ENCODE measurements around the gene KRCC1.
A peak's percentile ranks its signal among the peaks of the same experiment; 100 is the strongest.

KRCC1 gene

DNA sequence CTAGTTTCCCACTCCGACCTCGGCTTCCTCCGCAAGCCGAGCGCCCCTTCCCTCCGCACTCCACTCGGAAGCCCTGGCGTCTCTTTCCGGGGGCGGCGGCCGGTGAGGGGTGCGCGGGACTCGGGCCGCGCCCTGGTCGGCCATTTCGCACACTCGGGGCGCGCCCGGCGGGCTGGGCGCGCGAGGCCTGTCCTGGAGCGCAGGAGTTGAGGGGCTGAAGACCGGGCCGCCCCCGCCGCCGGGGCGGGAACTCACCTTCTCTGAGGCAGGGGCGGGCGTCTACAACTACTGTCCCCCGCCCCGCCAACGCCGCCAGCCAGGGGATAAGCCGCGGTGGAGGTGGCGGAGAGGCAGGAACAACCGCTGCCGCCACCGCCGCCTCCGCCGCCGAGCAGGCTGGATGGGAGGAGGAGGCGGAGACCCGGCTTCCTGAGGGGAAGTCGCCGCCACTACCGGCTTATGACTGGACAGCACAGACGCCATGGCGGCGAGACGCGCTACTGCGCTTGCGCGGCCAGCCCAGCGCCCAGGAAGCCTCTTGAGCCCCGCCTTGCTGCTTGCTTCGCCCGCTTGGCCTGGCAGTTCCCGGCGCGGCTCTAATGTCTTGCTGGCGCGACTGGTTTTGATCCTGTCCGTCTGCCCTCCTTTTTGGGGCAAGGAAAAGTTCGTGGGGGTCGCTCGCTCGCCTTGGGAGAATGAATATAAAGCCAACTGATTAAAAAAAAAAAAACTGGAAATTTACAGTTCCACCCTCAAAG is at the start of gene KRCC1:
TSS of gene KRCC1 (minus strand) at position 413 of the 758 bp plus-strand sequence. CDS start 27,220 bp downstream, outside the sequence.
- peak; percentile 97 for DNase-seq

DNA sequence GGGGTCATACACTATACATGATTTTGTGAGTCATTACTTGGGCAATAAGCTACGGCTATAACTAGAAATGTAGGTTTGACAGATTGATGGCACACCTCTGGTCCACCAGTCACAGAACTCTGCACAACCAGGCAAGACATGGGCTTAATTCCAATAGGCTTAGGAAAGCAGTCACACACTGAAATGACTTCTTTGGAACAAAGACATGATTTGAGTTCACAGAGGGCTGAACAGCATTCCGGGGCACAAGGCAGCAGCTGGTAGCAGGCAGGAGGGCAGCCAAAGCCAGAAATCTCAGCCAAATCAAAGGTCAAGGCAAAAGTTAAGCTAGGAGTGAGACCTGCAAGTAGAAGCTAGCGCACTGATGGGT is 44.9 kb upstream of the KRCC1 start:
- DNase-seq, result no peak

DNA sequence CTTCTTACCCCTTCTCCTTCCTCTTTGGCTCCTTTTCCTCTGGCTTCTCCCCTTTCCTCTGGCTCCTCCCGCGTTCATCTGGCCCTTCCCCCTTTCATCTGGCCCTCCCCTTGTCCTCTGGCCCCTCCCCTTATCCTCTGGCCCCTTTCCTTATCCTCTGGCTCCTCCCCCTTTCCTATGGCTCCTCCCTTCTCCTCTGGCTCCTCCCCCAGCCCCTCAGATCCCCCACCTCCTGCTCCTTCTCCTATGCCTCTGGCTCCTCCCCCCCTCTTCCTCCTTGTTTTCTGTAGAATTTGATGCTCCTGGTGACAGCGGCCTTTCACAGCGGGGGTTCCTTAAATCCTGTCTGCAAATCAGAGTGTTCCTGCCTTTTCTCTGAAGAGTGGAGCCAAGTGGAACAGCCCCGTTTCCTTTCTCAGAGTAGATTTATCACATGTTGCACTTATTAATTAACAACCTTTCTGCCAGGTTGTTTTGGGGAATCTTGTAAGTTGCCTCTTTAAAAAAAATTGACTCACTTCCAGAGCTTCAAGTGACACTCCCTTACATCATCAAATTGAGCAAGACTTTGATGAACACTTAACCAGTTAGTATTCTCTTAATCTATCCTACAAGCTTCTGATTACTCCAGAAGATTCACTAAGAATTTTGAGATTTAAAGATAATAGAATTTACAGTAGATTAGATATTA is 44.4 kb upstream of the KRCC1 start:
- DNase-seq, result no peak

DNA sequence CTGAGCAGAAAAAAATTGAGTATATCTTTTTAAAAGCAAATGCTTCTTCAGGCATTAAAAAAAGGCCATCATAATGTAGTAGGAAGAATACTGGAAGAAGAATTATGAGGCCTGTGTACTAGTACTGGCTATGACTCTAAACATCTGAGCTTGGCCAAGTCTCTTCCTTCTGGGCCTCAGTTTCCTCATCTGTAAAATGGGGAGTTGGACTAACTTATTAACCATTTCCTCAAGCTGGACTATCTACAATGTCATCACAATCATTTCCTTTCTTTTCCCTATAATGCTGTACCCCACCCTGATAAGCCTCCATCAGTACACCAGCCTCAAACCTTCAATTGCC is 42.9 kb upstream of the KRCC1 start:
- no peak for DNase-seq

DNA sequence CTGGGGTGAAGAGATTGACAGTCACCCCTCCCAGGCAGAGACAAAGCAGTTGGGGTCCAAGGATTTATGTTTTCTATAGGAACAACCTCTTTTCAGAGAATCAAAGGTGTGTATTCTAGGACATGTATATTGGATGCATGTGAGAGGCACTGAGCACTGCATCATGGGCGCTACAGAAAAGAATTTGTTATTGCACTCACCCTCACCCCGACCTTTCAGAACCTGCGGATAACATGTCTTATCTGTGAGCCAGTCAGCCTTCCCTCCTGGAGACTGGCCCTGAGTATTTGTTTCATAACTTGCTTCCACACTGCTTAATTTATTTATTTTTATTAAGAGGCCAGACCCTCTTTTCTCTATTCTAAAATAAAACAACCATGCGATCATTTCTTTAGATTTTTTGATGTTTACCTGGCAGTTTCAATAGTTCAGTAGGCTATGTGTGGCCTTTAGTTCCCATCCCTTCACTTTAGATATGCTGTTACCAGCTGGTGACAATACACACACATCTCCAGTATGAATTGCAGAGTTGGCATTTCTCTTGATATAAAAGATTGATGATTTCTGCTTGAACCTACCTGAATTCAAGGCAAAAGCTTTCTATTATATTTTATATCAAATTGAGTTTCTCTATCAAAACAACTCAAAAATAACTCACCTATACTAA is 42.4 kb upstream of the KRCC1 start:
- DNase-seq, result no peak

DNA sequence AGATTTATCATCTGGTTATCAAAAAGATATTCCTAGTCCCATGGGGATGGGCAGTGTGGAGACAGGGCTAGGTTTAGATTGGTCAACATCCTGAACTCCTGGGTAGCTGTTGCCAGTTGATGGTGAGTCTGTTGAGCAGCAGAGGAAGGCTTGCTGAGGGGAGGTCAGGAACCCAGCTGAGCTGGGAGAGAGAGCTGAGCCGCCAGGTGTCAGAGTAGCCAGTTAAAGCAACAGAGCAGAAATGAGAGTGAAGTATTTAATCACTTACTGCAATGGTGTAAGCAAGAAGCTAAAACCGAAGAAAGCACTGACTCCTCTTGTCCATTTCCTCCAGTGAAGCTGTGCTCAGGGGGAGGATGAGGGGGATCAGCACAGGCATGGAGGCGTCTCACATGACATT is 41.6 kb upstream of the KRCC1 start:
- no peak for DNase-seq

DNA sequence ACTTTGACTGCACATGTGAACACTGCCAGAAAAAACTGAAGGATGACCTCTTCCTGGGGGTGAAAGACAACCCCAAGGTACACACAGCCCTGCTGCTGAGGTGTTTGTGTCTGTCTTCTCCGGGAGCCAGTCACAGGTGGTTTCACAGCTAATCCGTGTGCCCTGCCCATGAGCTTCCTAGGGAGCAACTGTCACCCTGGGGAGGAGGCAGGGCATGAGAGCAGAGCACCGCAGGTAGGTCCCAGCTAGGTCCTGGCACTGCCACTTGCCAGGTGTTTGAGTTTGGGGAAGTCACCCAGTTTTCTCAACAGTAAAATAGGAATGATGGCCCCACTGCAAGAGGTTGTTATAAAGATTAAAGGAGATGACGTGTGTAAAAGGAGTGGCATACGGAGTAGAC is 41.1 kb upstream of the KRCC1 start:
- DNase-seq, result no peak

DNA sequence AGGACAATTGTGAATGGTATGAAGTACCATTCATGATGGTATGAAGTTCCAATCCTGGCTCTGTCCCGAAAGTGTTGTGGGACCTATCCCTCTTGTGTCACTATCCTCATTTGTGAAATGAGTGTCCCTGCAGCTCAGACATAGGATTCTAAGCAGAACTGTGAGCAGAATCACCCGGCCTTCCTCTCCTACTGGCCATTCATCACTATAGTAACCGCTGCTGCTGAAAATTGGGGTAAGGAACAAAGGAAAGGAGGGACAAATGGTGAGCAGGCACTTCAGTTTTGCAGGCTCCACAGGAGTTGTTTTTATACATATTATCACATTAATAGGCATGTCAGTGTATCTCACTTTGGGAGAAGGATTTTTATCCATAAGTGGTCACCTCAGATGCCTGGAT is 39.4 kb upstream of the KRCC1 start:
- no peak for DNase-seq

DNA sequence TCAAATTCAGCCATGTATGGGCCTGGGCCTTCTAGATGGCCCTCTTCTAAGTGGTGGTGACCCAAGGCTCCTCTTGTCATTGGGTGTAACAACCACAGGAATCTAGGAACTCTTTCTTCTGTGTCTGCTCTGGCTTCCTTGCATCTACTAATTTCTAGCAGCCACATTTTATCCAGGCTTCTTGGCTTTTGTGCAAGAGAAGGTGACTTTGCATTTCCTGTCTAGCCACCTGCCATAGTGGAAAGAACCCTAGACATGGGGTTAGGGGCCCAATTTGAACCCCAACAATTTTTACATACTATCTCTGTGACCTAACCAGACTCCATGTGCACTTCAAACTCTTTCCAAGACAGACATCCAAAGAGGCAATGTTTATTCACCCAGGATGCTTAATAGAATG is 37.2 kb upstream of the KRCC1 start:
- no peak for DNase-seq

DNA sequence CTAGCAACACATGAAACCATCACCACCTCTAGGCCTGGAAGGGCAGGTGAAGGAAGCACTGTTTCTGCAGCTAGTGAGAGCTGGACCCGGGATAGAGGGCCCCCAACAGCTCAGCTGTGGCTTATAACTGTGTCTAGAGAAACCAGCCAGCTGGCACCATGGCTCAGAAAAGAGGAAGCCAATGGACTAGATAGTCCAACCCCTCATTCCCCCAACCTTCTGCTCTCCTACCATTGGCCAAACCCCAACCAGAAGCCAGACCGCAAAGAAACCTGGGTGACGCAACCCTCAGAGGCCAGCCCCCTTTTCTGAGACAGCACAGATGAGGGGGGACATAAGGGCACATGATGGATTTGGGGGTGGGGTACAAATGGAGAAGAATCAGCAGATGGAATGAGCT is 36.4 kb upstream of the KRCC1 start:
- no peak for DNase-seq

DNA sequence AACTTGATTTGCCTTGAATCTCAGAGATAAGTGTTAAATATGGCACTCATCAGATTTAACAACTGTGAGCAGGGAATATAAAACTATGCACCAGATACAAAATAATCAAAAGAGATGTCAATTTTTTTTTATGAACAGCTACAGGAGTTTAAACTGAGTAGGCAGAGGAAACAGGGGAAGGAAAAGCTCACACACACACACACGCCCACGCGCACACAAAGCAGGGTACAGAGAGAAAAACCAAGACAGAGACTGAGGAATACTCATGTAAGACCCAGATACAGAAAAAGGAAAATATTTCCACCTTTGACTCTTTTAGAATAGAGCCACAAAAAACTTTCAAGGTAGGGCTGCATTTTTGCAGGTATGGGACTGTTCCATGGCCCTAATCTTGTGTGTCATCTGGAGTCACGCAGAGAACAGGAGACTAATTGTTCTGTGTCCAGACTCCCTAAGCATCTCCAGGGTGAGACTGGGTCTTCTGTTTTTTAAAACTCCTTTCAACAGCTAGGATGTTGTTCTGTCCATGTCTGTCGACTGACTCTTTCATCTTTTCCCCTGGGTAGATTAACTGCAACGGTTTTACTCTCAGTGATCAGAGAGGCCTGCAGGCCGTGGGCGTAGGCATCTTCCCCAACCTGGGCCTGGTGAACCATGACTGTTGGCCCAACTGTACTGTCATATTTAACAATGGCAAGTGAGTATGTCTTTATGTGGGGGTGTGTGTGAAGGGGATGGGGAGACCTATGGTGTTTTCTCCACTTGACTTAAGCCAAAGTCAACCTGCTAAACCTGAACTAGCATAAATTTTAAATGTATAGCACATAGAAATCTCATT is 35.1 kb upstream of the KRCC1 start:
- DNase-seq, result no peak

DNA sequence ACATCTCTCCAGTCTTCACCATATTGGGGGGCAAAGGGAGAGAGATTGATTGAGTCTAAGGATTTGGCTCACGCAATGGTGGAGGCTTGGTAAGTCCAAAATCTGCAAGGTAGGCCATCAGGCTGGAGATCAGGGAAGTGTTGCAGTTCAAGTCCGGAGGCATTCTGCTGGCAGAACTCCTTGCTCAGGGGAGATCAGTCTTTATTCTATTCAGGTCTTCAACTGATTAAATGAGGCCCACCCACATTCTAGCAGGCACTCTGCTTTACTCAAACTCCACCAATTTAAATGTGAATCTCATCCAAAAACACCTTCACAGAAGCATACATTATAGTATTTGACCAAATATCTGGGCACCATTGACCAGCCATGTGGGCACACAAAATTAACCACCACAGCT is 33.4 kb upstream of the KRCC1 start:
- no peak for DNase-seq

DNA sequence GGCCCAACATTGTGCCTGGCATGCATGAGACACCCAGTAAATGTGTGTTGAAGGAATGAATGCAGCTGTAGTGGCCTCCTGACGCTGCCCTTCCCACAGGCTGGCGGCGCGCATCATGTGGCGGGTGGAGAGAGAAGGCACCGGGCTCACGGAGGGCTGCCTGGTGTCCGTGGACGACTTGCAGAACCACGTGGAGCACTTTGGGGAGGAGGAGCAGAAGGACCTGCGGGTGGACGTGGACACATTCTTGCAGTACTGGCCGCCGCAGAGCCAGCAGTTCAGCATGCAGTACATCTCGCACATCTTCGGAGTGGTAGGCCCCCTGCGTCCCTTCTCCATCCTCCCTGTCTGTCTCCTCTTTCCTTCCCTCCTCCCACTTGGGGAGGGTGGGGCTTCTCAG is 32.2 kb upstream of the KRCC1 start:
- no peak for DNase-seq

DNA sequence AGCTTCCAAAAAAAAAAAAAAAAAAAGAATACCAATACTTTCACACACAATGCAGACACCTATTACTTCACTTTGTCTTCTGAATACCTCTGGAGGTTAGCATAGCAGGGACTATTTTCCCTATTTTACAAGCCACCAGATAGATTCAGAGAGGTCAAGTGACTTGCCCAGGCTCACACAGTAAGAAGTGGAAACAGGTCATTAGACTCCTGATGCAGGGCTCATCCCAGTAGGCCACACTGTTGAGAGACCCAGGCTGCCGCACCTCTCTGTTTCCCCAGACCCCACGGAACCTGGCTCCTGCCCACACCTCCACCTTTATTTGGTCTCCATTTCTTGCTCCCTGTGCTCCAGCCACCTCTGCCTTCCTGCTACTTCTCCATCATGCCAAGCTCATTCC is 31.5 kb upstream of the KRCC1 start:
- DNase-seq, result no peak

DNA sequence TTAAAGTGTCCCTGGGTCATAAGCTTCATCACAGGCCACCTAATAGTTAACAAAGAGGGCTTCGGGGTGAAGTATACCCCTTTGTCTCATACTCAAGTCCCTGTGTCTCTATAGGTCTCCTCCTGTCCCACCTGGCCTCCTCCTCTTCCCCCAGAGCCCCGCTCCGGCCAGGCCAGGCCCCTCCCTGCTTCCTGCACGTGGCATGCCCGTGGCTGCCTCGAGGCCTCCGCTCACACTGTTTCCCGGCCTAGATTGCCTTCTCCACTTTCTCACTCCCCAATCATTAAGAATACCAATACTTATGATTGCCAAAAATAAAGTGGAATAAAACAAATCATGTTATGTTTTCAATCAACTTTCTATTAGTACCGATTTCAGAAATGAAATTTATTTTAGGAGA is 30.8 kb upstream of the KRCC1 start:
- DNase-seq, result no peak

DNA sequence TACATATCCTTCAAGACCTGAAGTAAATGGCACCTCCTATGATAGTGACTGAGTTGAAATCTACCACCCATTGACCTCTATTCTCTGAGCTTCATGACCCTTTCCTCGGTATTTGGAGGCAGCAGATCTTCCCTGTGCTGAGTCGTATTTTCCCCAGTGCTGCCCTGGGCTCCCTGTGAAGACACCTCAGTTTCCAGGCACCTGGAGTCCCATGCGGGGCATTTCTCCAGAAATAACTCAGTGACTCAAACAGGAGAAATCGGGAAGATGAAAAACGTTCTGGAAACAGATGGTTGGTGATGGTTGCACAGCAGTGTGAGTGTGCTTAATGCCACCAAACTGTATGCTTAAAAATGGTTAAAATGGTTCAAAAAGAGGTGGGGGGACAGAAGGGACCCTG is 30.0 kb upstream of the KRCC1 start:
- DNase-seq, result no peak

DNA sequence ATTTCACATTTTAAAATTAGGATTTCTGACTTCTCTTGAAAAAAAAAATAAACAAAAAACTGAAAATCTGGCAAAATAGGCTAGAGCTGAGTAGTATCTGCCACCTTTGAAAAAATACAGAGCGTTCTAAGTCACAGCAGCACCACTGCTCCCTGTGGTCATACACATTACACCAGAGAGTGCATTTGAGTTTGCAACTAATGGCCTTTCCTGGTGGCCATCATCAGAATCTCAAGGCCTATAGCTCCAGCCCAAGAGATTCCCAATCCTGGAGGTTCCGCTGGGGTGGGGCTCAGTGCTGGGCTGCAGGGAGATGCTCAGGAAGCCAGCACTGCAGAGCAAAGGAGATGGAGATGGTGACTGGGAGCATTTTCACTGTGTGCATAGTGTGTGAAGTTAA is 29.5 kb upstream of the KRCC1 start:
- DNase-seq, result no peak

DNA sequence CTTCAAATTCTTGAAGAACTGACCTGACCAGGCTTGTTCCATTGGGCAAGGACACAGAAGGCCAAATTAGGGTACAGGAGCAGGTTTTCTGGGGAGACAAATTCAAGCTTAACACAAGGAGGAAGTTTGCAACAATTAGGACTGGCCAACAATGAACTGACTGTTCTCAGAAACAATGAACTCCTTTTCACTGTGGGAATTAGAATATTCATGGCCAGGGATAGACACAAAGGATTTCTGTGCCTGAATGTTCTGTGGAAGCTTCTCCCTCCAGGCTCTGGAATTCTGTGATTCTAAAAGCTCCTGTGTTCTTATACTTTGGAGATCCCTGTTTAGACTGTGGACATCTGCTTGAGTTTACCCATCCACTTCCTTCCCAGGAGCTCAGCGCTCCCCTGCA is 27.2 kb upstream of the KRCC1 start:
- no peak for DNase-seq

DNA sequence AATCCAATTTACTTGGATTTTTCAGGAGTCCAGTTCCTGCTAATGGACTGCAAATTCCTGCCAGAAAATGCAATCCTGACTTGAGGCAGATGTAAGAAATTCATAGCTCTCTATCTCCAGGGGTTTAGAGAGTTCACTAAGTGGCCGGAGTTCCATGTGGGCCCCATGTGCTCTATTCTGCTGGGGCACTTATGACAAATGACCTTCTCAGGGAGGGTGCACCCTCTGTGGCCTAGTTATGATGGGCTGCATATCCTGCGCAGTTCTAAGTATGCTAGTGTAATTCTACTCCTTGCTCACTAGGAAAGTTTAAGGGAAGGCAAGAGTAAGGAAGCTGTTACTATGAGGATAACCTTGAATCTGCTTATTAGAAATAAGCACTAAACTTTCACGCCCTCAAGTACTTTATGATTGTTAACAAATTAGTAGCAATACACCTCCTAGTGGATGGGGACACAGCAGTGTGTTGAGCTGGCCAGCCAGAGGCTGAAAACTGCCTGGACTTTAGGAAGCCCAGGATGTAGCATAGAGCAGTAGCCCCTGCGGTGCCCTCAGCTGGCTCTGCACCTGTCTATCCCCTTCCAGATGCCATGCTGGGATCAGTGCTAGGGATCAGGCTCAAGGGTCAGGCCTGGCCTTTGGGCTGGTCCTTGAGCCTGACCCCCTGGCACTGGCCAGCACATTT is 26.5 kb upstream of the KRCC1 start:
- no peak for DNase-seq

DNA sequence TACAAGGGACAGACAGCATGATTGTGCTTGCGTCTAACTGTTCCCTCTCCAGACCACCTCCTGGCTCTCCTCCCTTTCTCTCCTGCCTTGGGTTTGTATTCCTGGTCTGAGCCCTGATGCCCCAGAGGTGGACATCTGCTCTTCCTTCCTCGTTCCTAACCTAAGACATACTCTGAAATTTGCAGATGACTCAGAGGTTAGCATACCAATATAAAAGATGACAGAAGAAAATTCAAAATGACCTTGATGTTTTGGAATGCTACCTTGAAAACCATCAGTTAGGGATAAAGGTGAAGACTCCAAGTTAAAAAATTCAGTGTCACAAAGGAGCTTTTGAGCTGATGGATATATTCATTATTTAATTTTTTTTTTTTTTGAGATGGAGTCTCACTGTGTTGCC is 25.0 kb upstream of the KRCC1 start:
- DNase-seq, result no peak

DNA sequence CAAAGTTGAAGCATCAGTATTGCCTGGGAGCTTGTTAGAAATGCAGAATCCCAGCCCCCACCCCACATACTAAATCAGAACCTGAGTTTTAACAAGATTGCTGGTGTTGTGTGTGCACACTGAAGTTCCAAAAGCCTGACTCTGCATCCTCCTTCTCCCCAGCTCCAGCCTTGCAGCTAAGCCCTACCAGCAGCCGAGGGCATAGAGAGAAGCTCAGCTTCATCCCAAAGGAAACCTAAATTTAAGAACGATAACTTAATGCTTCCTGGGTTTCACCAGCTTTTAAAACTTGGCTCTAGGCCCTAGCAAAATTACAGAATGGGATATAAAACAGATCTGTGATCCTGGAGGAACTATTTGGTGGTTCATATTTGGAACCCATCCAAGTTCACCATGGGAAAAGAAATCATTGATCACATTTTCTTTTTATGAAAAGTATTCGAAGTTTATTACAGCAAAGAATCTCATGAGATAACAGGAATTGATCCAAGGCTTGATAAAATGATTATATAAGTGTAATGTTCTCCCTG is 23.1 kb upstream of the KRCC1 start:
- no peak for DNase-seq

DNA sequence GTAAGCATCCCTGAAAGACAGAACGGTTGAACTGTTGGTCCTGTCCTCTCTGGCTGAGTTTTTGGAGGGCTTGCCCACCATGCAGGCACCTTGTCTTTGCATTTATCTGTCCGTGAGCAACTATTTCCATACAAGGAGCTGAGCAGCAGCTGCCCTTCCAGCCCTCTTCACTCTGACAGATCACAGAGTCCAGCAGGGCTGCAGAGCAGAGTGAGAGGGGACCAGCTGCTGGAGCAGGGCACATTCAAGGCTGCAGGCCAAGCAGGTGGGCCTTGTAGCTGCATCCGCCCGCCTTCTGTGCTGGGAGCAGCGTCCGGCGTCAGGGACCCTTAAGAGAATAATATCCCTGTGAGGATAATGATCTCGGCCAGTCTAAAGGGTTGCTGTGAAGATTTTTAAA is 21.5 kb upstream of the KRCC1 start:
- no peak for DNase-seq

DNA sequence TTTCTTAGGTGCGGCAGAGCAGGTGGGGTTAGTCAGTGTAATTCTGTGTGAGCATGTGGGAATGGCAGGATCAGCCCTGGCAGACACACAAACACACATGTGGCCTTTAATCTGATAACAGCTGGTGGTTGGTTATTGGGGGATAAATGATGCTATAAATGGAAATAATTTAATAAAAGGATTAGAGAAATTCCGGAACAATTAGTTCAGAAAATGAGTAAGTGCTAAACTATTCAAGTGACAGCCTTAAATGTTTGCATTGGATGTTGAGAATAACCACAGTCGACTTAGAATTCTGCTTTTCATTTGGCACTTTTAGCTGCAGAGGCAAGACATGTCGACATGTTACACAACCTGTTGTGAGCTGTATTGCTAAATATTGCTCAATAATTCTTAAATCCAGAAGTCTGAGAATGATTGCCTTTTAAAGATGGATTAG is 19.3 kb upstream of the KRCC1 start:
- DNase-seq, result no peak
